CD4-positive, alpha-beta T cell (primary cell): Measurements from ENCODE around the gene SMOC2. TPM values are rescaled to one million over a fixed set of nuclear protein-coding genes. Genes with fewer than 3 reads are reported as not detected.

Source experiments
- ATAC-seq: fragments of 200-7000 bp; cut with Tn5 transposase; one replicate; pipeline ENCODE4 v1.10.0; 2022; ENCODE audit warnings: mild to moderate bottlenecking; ENCODE audit not compliant: poor library complexity
- CTCF ChIA-PET: fragments of 350-600 bp; sonication (Branson Sonifier 250); formaldehyde crosslinking; loops from one replicate; lab custom pipeline; 2021; ENCODE audit warnings: antibody characterized with exemption, inconsistent platforms; lab: Charles Lee
- POLR2A ChIA-PET: fragments of 350-600 bp; sonication (Branson Sonifier 250); formaldehyde crosslinking; loops from one replicate; lab custom pipeline; 2021; ENCODE audit warnings: antibody characterized with exemption, inconsistent platforms; lab: Charles Lee
- DNase-seq, 14 experiments: peaks; one replicate each; pipeline ENCODE4 v3.0.0-alpha.2; 2013 to 2020; ENCODE audit warnings: mixed read lengths in 2 of 14
- H3K27ac ChIP-seq, 2 donors: one replicate each; pipeline versions ENCODE4 v1.5.1 to v1.7.0; 2013; ENCODE audit warnings: low read length in 2 of 2, low read depth in 1 of 2, mild to moderate bottlenecking in 1 of 2
- H3K27me3 ChIP-seq, 2 experiments: 1 replicate in 1 of 2; 2 replicates in 1 of 2; pipeline versions ENCODE4 v1.6.1 to v1.7.0; 2013; ENCODE audit warnings: low read length in 2 of 2, control low read depth in 1 of 2, mild to moderate bottlenecking in 1 of 2, moderate library complexity in 1 of 2; ENCODE audit not compliant: insufficient read depth in 2 of 2, control insufficient read depth in 1 of 2
- H3K36me3 ChIP-seq: one replicate; pipeline ENCODE4 v1.6.1; 2013; ENCODE audit warnings: low read length, control low read depth; ENCODE audit not compliant: insufficient read depth
- H3K4me1 ChIP-seq: one replicate; pipeline ENCODE4 v1.6.1; 2013; ENCODE audit warnings: low read length, control low read depth; ENCODE audit not compliant: insufficient read depth
- H3K4me3 ChIP-seq: one replicate; pipeline ENCODE4 v1.5.1; 2013; ENCODE audit warnings: mild to moderate bottlenecking, low read length, moderate library complexity
- H3K9me3 ChIP-seq, 2 experiments: 1 replicate in 1 of 2; 2 replicates in 1 of 2; pipeline versions ENCODE4 v1.6.1 to v1.7.0; 2013; ENCODE audit warnings: low read length in 2 of 2, mild to moderate bottlenecking in 2 of 2, control low read depth in 1 of 2, moderate library complexity in 1 of 2; ENCODE audit not compliant: control insufficient read depth in 1 of 2, insufficient read depth in 1 of 2
- H3K27ac Mint-ChIP-seq: one replicate; pipeline ENCODE4 v1.8.0; 2020; ENCODE audit warnings: mixed read lengths
- H3K27me3 Mint-ChIP-seq: one replicate; pipeline ENCODE4 v1.8.0; 2021; ENCODE audit warnings: mixed read lengths
- H3K36me3 Mint-ChIP-seq: one replicate; pipeline ENCODE4 v1.8.0; 2021; ENCODE audit warnings: low read depth, mixed read lengths
- H3K4me1 Mint-ChIP-seq: one replicate; pipeline ENCODE4 v1.8.0; 2021; ENCODE audit warnings: low read depth, mixed read lengths
- H3K4me3 Mint-ChIP-seq: one replicate; pipeline ENCODE4 v1.8.0; 2020; ENCODE audit warnings: mild to moderate bottlenecking, mixed read lengths
- H3K9me3 Mint-ChIP-seq: one replicate; pipeline ENCODE4 v1.8.0; 2020; ENCODE audit warnings: mixed read lengths
- intact Hi-C, 2 experiments: fragments of 100-400 bp; cut with DNase I in 1 of 2; cut with micrococcal nuclease in 1 of 2; formaldehyde crosslinking; loops; one replicate each; pipeline versions ENCODE4 v1.15.1 to v1.9.0; 2023 to 2025; cut with DNase I, micrococcal nuclease
- total RNA-seq, 174 experiments: library from RNA in 2 of 174; stranded (reverse) in 2 of 174; gene quantifications; one replicate each; pipeline ENCODE4 v1.2.3 and lab custom pipeline; 2021 to 2026
- TF ChIP-seq, protein P1 (sequence below): fragments of 200-600 bp; IDR thresholded peaks from one replicate; pipeline ENCODE4 v1.8.0; 2022; ENCODE audit warnings: antibody characterized with exemption, mild to moderate bottlenecking

The SMOC2 gene
- total RNA-seq, 2 experiments from 2014 or later, result not detected

DNA sequence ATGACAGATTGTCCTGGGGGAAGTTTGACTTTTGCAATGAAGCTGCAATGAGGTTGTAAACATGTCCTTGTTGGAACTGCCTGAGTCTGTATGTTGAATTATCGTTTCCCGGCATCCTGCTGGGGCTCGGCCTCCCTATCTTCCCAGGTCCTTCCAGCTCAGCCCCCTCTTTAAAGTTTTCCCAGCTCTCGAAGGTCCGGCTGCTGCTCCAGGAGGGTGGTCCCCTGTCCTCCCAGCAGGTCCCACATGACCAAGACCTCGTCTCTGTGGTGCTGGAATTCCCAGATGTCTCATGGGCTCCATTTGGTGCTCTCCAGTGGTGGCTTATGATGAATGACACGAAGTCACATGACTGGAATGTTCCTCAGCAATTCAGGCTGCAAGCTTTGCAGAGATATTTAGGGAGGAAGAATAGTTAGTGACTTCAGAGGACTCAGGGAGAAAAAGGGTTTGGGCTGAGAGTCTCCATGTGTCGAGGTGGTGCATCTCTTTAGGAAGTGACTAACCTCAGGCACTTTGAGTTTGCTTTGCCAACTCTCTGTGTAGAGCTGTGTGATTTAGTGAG lies 21.4 kb downstream of the SMOC2 start:
- Mint-ChIP-seq H3K27ac (no peak overlapping the region), H3K4me3 (no peak overlapping the region)
- CTCF ChIA-PET, result no interaction called here

DNA sequence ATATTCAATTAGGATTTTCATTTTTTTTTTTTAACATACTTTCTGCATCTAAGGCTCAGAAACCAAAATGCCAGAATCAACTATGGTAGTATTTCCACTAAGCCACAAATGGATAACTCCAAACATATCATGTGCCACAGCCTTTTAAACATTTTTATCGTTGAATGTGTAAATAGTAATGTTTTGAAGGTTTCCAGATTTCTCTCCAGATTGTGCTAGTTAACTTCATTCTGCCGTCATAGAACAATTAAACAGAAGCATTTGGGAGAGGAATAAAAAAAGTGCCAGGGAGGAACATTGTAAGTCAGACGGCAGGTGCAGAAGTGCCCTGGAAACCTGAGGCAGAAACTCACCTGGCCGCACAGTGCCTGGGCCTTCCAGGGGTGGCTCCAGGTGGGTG lies 23.6 kb downstream of the SMOC2 start:
- Mint-ChIP-seq H3K36me3 (no peaks in the 10 kb centered on the region), H3K9me3 (no peaks in the 10 kb centered on the region), H3K27ac (no peak overlapping the region), H3K4me1 (no peaks in the 10 kb centered on the region), H3K4me3 (no peak overlapping the region), H3K27me3 (peaks cover 4% of the 10 kb centered on the region)
- Histone ChIP-seq H3K27ac (no peak overlapping the region), H3K9me3 (peaks cover 0 to 4% of the 10 kb centered on the region in 2 experiments), H3K4me3 (no peak overlapping the region), H3K27me3 (no peaks in the 10 kb centered on the region), H3K4me1 (no peaks in the 10 kb centered on the region), H3K36me3 (no peaks in the 10 kb centered on the region)
- DNase-seq, result no peak
- CTCF ChIA-PET, result no interaction called here
- intact Hi-C loops, result no loop called here
- POLR2A ChIA-PET, result no interaction called here
- TF ChIP-seq, protein P1, sequence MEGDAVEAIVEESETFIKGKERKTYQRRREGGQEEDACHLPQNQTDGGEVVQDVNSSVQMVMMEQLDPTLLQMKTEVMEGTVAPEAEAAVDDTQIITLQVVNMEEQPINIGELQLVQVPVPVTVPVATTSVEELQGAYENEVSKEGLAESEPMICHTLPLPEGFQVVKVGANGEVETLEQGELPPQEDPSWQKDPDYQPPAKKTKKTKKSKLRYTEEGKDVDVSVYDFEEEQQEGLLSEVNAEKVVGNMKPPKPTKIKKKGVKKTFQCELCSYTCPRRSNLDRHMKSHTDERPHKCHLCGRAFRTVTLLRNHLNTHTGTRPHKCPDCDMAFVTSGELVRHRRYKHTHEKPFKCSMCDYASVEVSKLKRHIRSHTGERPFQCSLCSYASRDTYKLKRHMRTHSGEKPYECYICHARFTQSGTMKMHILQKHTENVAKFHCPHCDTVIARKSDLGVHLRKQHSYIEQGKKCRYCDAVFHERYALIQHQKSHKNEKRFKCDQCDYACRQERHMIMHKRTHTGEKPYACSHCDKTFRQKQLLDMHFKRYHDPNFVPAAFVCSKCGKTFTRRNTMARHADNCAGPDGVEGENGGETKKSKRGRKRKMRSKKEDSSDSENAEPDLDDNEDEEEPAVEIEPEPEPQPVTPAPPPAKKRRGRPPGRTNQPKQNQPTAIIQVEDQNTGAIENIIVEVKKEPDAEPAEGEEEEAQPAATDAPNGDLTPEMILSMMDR, result no peak
- no peak for ATAC-seq

More for the DNA sequence above, 21.4 kb downstream of the SMOC2 start:
- POLR2A ChIA-PET, result no interaction called here
- TF ChIP-seq, protein P1, result no peak
- no peaks in the 10 kb centered on the region for H3K4me1 Mint-ChIP-seq
- DNase-seq (no peak), ATAC-seq (no peak)
- intact Hi-C loops, result no loop called here
- Histone ChIP-seq H3K27ac (no peak overlapping the region), H3K27me3 (no peaks in the 10 kb centered on the region), H3K4me3 (no peak overlapping the region), H3K9me3 (peaks cover 0 to 4% of the 10 kb centered on the region in 2 experiments), H3K36me3 (no peaks in the 10 kb centered on the region), H3K4me1 (no peaks in the 10 kb centered on the region)
- H3K9me3 Mint-ChIP-seq, result no peaks in the 10 kb centered on the region
- H3K27me3 Mint-ChIP-seq, result peaks cover 11% of the 10 kb centered on the region
- H3K36me3 Mint-ChIP-seq, result no peaks in the 10 kb centered on the region

DNA sequence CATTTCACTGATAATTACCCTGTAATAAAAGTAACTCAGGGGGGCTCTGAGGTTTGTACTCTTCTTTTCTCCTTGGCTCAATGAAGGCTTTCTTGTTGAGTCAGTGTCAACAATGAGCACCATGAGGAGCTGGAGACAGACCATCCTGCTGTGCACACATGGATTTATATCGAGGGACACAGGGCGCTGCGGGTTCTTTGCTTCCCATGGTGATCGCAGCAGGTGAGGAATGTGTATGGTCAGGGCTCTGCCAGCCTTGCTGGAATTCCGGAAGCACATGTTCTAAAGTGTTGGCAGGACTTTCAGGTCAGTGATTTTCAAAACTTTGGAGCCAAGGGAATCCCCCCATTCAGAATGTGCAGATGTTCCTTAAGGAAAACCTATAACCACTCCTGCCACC lies 27.1 kb downstream of the SMOC2 start:
- Mint-ChIP-seq H3K4me3 (no peak overlapping the region), H3K27ac (no peak overlapping the region), H3K27me3 (peaks cover 5% of the 10 kb centered on the region), H3K4me1 (no peaks in the 10 kb centered on the region), H3K36me3 (no peaks in the 10 kb centered on the region), H3K9me3 (no peaks in the 10 kb centered on the region)
- no peak for ATAC-seq
- POLR2A ChIA-PET, result no interaction called here
- CTCF ChIA-PET, result no interaction called here
- intact Hi-C loops, result no loop called here
- Histone ChIP-seq H3K4me3 (no peak overlapping the region), H3K27ac (no peak overlapping the region), H3K9me3 (peaks cover 0 to 4% of the 10 kb centered on the region in 2 experiments), H3K4me1 (no peaks in the 10 kb centered on the region), H3K36me3 (no peaks in the 10 kb centered on the region), H3K27me3 (no peaks in the 10 kb centered on the region)
- TF ChIP-seq, protein P1, result no peak
- DNase-seq, result no peak
